Testis (tissue), 2 donors: ENCODE data around the gene ITGAD.

Experiments
- POLR2A ChIP-seq: fragments of 450-650 bp; IDR thresholded peaks from one replicate; pipeline ENCODE4 v1.6.1; 2017; ENCODE audit warnings: antibody characterized with exemption, mild to moderate bottlenecking, moderate library complexity
- TF ChIP-seq, protein P1 (sequence below), 3 experiments: fragments of 450-650 bp in 2 of 3; fragments of 200-600 bp in 1 of 3; sonication (generic) in 1 of 3; IDR thresholded peaks; one replicate each; pipeline ENCODE4 v1.5.1; 2016 to 2019; ENCODE audit warnings: antibody characterized with exemption in 3 of 3, mild to moderate bottlenecking in 2 of 3, moderate library complexity in 1 of 3

DNA sequence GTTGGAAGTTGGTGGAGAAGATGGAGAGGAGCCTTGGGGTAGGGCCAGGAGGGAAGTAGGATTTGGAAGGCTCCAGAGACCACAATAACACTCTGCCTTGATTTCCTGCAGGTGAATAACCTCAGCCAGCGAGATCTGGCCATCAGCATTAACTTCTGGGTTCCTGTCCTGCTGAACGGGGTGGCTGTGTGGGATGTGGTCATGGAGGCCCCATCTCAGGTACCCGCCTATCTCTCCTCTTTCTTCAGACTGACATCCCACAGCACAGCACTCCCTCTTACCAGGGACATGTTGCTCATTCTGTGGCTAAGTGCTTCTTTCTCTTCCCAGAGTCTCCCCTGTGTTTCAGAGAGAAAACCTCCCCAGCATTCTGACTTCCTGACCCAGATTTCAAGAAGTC, 30.1 kb downstream of the ITGAD start:
- no peak for TF ChIP-seq POLR2A
- TF ChIP-seq, protein P1, sequence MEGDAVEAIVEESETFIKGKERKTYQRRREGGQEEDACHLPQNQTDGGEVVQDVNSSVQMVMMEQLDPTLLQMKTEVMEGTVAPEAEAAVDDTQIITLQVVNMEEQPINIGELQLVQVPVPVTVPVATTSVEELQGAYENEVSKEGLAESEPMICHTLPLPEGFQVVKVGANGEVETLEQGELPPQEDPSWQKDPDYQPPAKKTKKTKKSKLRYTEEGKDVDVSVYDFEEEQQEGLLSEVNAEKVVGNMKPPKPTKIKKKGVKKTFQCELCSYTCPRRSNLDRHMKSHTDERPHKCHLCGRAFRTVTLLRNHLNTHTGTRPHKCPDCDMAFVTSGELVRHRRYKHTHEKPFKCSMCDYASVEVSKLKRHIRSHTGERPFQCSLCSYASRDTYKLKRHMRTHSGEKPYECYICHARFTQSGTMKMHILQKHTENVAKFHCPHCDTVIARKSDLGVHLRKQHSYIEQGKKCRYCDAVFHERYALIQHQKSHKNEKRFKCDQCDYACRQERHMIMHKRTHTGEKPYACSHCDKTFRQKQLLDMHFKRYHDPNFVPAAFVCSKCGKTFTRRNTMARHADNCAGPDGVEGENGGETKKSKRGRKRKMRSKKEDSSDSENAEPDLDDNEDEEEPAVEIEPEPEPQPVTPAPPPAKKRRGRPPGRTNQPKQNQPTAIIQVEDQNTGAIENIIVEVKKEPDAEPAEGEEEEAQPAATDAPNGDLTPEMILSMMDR (IDR thresholded peaks at IDR 0.05) = no peak
